ENCODE measurements around the gene ALG9. TPM values are rescaled to one million over a fixed set of nuclear protein-coding genes. Genes with fewer than 3 reads are reported as not detected.

ALG9 gene
- total RNA-seq, 1 donor from 2014 or later: 36.9 TPM

GRCh38 chr11:111917788-111918187 lies 46.4 kb upstream of the ALG9 start:
- TF ChIP-seq EZH2phosphoT487 (IDR thresholded peaks at IDR 0.05) (no peak), EZH2 (IDR thresholded peaks at IDR 0.05) (no peak)
- TF ChIP-seq, protein P1, sequence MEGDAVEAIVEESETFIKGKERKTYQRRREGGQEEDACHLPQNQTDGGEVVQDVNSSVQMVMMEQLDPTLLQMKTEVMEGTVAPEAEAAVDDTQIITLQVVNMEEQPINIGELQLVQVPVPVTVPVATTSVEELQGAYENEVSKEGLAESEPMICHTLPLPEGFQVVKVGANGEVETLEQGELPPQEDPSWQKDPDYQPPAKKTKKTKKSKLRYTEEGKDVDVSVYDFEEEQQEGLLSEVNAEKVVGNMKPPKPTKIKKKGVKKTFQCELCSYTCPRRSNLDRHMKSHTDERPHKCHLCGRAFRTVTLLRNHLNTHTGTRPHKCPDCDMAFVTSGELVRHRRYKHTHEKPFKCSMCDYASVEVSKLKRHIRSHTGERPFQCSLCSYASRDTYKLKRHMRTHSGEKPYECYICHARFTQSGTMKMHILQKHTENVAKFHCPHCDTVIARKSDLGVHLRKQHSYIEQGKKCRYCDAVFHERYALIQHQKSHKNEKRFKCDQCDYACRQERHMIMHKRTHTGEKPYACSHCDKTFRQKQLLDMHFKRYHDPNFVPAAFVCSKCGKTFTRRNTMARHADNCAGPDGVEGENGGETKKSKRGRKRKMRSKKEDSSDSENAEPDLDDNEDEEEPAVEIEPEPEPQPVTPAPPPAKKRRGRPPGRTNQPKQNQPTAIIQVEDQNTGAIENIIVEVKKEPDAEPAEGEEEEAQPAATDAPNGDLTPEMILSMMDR (IDR thresholded peaks at IDR 0.05): no peak
- no peak overlapping the region for H2AFZ ChIP-seq (replicated peaks)
- H3K27ac Mint-ChIP-seq: no peak overlapping the region

GRCh38 chr11:111917312-111917711 lies 45.9 kb upstream of the ALG9 start:
- Histone ChIP-seq H3K4me1 (peaks cover 3% of the 10 kb centered on the region), H3K9ac (no peak overlapping the region), H3K79me2 (ENCODE audit: low read depth) (no peaks in the 10 kb centered on the region), H3K4me3 (no peak overlapping the region), H3K27me3 (no peaks in the 10 kb centered on the region), H3K4me2 (no peak overlapping the region), H3K9me3 (ENCODE audit: low read depth) (no peaks in the 10 kb centered on the region), H3K36me3 (no peaks in the 10 kb centered on the region), H2AFZ (replicated peaks) (no peak overlapping the region), H3F3A (ENCODE audit: low read depth) (no peaks in the 10 kb centered on the region), H3K27ac (no peak overlapping the region), H4K20me1 (ENCODE audit: low read depth) (no peaks in the 10 kb centered on the region)
- no peak overlapping the region for H3K27ac Mint-ChIP-seq
- H3K4me1 Mint-ChIP-seq: peaks cover 2% of the 10 kb centered on the region
- H3K27me3 Mint-ChIP-seq (ENCODE audit: insufficient read depth, low read depth): peaks cover 4% of the 10 kb centered on the region
- DNase-seq (ENCODE audit: low spot score): no peak
- no peaks in the 10 kb centered on the region for H3K36me3 Mint-ChIP-seq
- no peaks in the 10 kb centered on the region for H3K9me3 Mint-ChIP-seq
- TF ChIP-seq, protein P1 (IDR thresholded peaks at IDR 0.05): no peak
- TF ChIP-seq EZH2phosphoT487 (IDR thresholded peaks at IDR 0.05) (no peak), EZH2 (IDR thresholded peaks at IDR 0.05) (no peak)
- no peak overlapping the region for H3K4me3 Mint-ChIP-seq

More at GRCh38 chr11:111917788-111918187, 46.4 kb upstream of the ALG9 start:
- Histone ChIP-seq H3K4me2 (no peak overlapping the region), H4K20me1 (ENCODE audit: low read depth) (no peaks in the 10 kb centered on the region), H3K27me3 (no peaks in the 10 kb centered on the region), H3K79me2 (ENCODE audit: low read depth) (no peaks in the 10 kb centered on the region), H3K27ac (no peak overlapping the region), H3K36me3 (no peaks in the 10 kb centered on the region), H3K9me3 (ENCODE audit: low read depth) (no peaks in the 10 kb centered on the region), H3K4me3 (no peak overlapping the region), H3K4me1 (peaks cover 4% of the 10 kb centered on the region), H3K9ac (no peak overlapping the region), H3F3A (ENCODE audit: low read depth) (no peaks in the 10 kb centered on the region)
- no peak overlapping the region for H3K4me3 Mint-ChIP-seq
- H3K36me3 Mint-ChIP-seq: no peaks in the 10 kb centered on the region
- H3K4me1 Mint-ChIP-seq: peaks cover 3% of the 10 kb centered on the region
- peaks cover 4% of the 10 kb centered on the region for H3K27me3 Mint-ChIP-seq (ENCODE audit: insufficient read depth, low read depth)
- DNase-seq (ENCODE audit: low spot score): no peak
- H3K9me3 Mint-ChIP-seq: no peaks in the 10 kb centered on the region

- Histone ChIP-seq H3K4me1 (peaks cover 9% of the 10 kb centered on the region), H3K4me3 (no peak overlapping the region), H2AFZ (replicated peaks) (no peak overlapping the region), H3K36me3 (no peaks in the 10 kb centered on the region), H3K79me2 (ENCODE audit: low read depth) (no peaks in the 10 kb centered on the region), H3K9ac (no peak overlapping the region), H3F3A (ENCODE audit: low read depth) (no peaks in the 10 kb centered on the region), H3K9me3 (ENCODE audit: low read depth) (no peaks in the 10 kb centered on the region), H4K20me1 (ENCODE audit: low read depth) (no peaks in the 10 kb centered on the region), H3K27me3 (no peaks in the 10 kb centered on the region), H3K27ac (no peak overlapping the region), H3K4me2 (no peak overlapping the region)
- no peak for TF ChIP-seq EZH2phosphoT487 (IDR thresholded peaks at IDR 0.05)
- TF ChIP-seq, protein P1 (IDR thresholded peaks at IDR 0.05): no peak
- no peak for TF ChIP-seq EZH2 (IDR thresholded peaks at IDR 0.05)
- DNase-seq (ENCODE audit: low spot score): no peak
- Mint-ChIP-seq H3K36me3 (no peaks in the 10 kb centered on the region), H3K4me1 (peaks cover 3% of the 10 kb centered on the region), H3K27ac (no peak overlapping the region), H3K9me3 (no peaks in the 10 kb centered on the region), H3K27me3 (ENCODE audit: insufficient read depth, low read depth) (peaks cover 4% of the 10 kb centered on the region), H3K4me3 (no peak overlapping the region)
Observed at GRCh38 chr11:111916768-111917167, 45.4 kb upstream of the ALG9 start.

Data from neural progenitor cell (in vitro differentiated cells).